ENCODE measurements around the gene SMPD2. TPM values are rescaled to one million over a fixed set of nuclear protein-coding genes. Genes with fewer than 3 reads are reported as not detected.

The SMPD2 gene
- total and polyA plus RNA-seq, 9 of the 15 experiments (the other 6 are each of a cell fraction or from before 2014, with no cell fraction given), result 0.13 to 21.8 (median 18.3) TPM

- in situ Hi-C loops (cut with MboI) (no loop called here), intact Hi-C loops (cut with micrococcal nuclease) (loop anchor here (10.0 kb wide), 1 partner anchor 481 kb away; no protein-coding TSS in a partner anchor)
- Histone ChIP-seq H3K4me3 (no peak overlapping the region), H3K9me1 (ENCODE audit: control insufficient read depth, insufficient read depth, low read length) (no peaks in the 10 kb centered on the region), H3K4me2 (ENCODE audit: insufficient read depth, low read length) (no peak overlapping the region), H3K36me3 (ENCODE audit: control insufficient read depth, insufficient read depth, low read length) (no peaks in the 10 kb centered on the region), H3K9ac (ENCODE audit: insufficient read depth in 1 of 2, low read depth in 2 of 2, low read length in 2 of 2) (no peak overlapping the region), H3K27ac (ENCODE audit: extremely low read depth, low read depth, low read length) (no peak overlapping the region), H3K27me3 (ENCODE audit: control insufficient read depth in 2 of 2, insufficient read depth in 2 of 2, low read length in 2 of 2) (no peaks in the 10 kb centered on the region; a peak in 1 of 5 replicates), H4K20me1 (replicated peaks; ENCODE audit: control insufficient read depth, insufficient read depth, low read length) (no peaks in the 10 kb centered on the region), H2AFZ (ENCODE audit: low read depth, low read length) (no peak overlapping the region), H3K9me3 (replicated peaks; ENCODE audit: control insufficient read depth, insufficient read depth, low read depth, low read length) (no peaks in the 10 kb centered on the region), H3K4me1 (replicated peaks in 1 of 2; ENCODE audit: control insufficient read depth in 2 of 2, insufficient read depth in 2 of 2, low read length in 2 of 2) (peaks cover 0 to 11% of the 10 kb centered on the region in 2 experiments; a peak in 4 of 5 replicates), H3K79me2 (ENCODE audit: control insufficient read depth, insufficient read depth, low read length) (no peaks in the 10 kb centered on the region)
- ATAC-seq (no peak), FAIRE-seq (no peak), DNase-seq (ENCODE audit: extremely low read depth in 1 of 4, low spot score in 3 of 4) (no peak)
- BruUV-seq (replicated peaks), result no TSS peak
- CTCF ChIA-PET (ENCODE audit: low intra/inter-chr PET ratio), result interaction anchor here (1.2 to 2.7 kb wide), 2 partner anchors 208 to 853 kb away, joined by 4 to 23 read pairs; no protein-coding TSS in a partner anchor
- POLR2A ChIA-PET, result interaction anchor here (1.3 kb wide), 1 partner anchor 13 kb away, joined by 3 read pairs; the partner anchor contains the start of gene CD164
- WGBS (ENCODE audit: insufficient coverage, low coverage, missing lambda C conversion rate), result 60% methylated on average over 12 of the region's 12 CpGs
- TF ChIP-seq ILF3 (IDR thresholded peaks at IDR 0.05; ENCODE audit: borderline replicate concordance) (no peak), C11orf30 (IDR thresholded peaks at IDR 0.05; ENCODE audit: low read depth) (no peak), U2AF2 (optimal IDR thresholded peaks at IDR 0.05; ENCODE audit: low read depth, low read length) (no peak), NFE2L1 (tag; IDR thresholded peaks at IDR 0.05; ENCODE audit: borderline replicate concordance, low read depth) (no peak), CBX3 (IDR thresholded peaks at IDR 0.05; ENCODE audit: borderline replicate concordance in 1 of 2, low read length in 2 of 2) (no peak), ZBTB7A (IDR thresholded peaks at IDR 0.05; ENCODE audit: borderline replicate concordance, control insufficient read depth, low read depth, low read length) (no peak), RFX7 (CRISPR knock-in tag; IDR thresholded peaks at IDR 0.05) (no peak), THRAP3 (IDR thresholded peaks at IDR 0.05; ENCODE audit: borderline replicate concordance) (no peak), GABPB1 (CRISPR knock-in tag; IDR thresholded peaks at IDR 0.05) (no peak), CEBPG (CRISPR knock-in tag; IDR thresholded peaks at IDR 0.05) (no peak), CEBPG (tag; conservative IDR thresholded peaks at IDR 0.05 in 1 of 2, IDR thresholded peaks at IDR 0.05 in 1 of 2) (no peak), FOXO4 (CRISPR knock-in tag; IDR thresholded peaks at IDR 0.05) (no peak), ZNF609 (CRISPR knock-in tag; IDR thresholded peaks at IDR 0.05; ENCODE audit: borderline replicate concordance) (no peak), IRF2 (CRISPR knock-in tag; IDR thresholded peaks at IDR 0.05) (no peak)
- TF ChIP-seq, protein P1, sequence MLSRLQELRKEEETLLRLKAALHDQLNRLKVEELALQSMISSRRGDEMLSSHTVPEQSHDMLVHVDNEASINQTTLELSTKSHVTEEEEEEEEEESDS (CRISPR knock-in tag; IDR thresholded peaks at IDR 0.05), result no peak
Measured at GRCh38 chr6:109396046-109396718, 44.3 kb upstream of the SMPD2 start.
